Neural progenitor cell (in vitro differentiated cells): ENCODE data around the gene HEMGN. TPM values are rescaled to one million over a fixed set of nuclear protein-coding genes. Genes with fewer than 3 reads are reported as not detected.

Experiments used
- DNase-seq: peaks from one replicate; pipeline ENCODE4 v3.0.0-alpha.2; 2016; ENCODE audit warnings: low spot score
- H2AFZ ChIP-seq: fragments of 200-600 bp; sonication (generic); replicated peaks from 2 replicates; pipeline ENCODE4 v1.6.1; 2016; ENCODE audit warnings: antibody characterized with exemption
- H3F3A ChIP-seq: fragments of 200-600 bp; sonication (generic); 2 replicates; pipeline ENCODE4 v1.6.1; 2016; ENCODE audit warnings: antibody characterized with exemption, low read depth
- H3K27ac ChIP-seq: fragments of 200-600 bp; sonication (generic); 2 replicates; pipeline ENCODE4 v1.5.1; 2016; ENCODE audit warnings: mild to moderate bottlenecking
- H3K27me3 ChIP-seq: fragments of 200-600 bp; sonication (generic); 2 replicates; pipeline ENCODE4 v1.6.1; 2016; ENCODE audit warnings: mild to moderate bottlenecking, moderate library complexity
- H3K36me3 ChIP-seq: fragments of 200-600 bp; sonication (generic); 2 replicates; pipeline ENCODE4 v1.5.1; 2016
- H3K4me1 ChIP-seq: fragments of 200-600 bp; sonication (generic); 2 replicates; pipeline ENCODE4 v1.6.1; 2016; ENCODE audit warnings: mixed run types
- H3K4me2 ChIP-seq: fragments of 200-600 bp; sonication (generic); 2 replicates; pipeline ENCODE4 v1.6.1; 2016
- H3K4me3 ChIP-seq: fragments of 200-600 bp; sonication (generic); 2 replicates; pipeline ENCODE4 v1.5.1; 2016
- H3K79me2 ChIP-seq: fragments of 200-600 bp; sonication (generic); 2 replicates; pipeline ENCODE4 v1.6.1; 2016; ENCODE audit warnings: low read depth
- H3K9ac ChIP-seq: fragments of 200-600 bp; sonication (generic); 2 replicates; pipeline ENCODE4 v1.6.1; 2016
- H3K9me3 ChIP-seq: fragments of 200-600 bp; sonication (generic); 2 replicates; pipeline ENCODE4 v1.5.1; 2016; ENCODE audit warnings: low read depth
- H4K20me1 ChIP-seq: fragments of 200-600 bp; sonication (generic); 2 replicates; pipeline ENCODE4 v1.6.1; 2016; ENCODE audit warnings: low read depth
- H3K27ac Mint-ChIP-seq: 3 replicates; pipeline ENCODE4 v1.8.0; 2021; ENCODE audit warnings: mixed read lengths
- H3K27me3 Mint-ChIP-seq: 2 replicates; pipeline ENCODE4 v1.8.0; 2022; ENCODE audit warnings: low read depth, mild to moderate bottlenecking, inconsistent platforms, moderate library complexity, mixed read lengths; ENCODE audit not compliant: insufficient read depth
- H3K36me3 Mint-ChIP-seq: 3 replicates; pipeline ENCODE4 v1.8.0; 2021; ENCODE audit warnings: mixed read lengths
- H3K4me1 Mint-ChIP-seq: 3 replicates; pipeline ENCODE4 v1.8.0; 2021; ENCODE audit warnings: mixed read lengths
- H3K4me3 Mint-ChIP-seq: 3 replicates; pipeline ENCODE4 v1.8.0; 2021; ENCODE audit warnings: mild to moderate bottlenecking, moderate library complexity, mixed read lengths
- H3K9me3 Mint-ChIP-seq: 3 replicates; pipeline ENCODE4 v1.8.0; 2020; ENCODE audit warnings: mixed read lengths
- CTCF ChIP-seq: fragments of 200-600 bp; sonication (generic); IDR thresholded peaks from 2 replicates; pipeline ENCODE4 v1.5.1; 2017; ENCODE audit warnings: antibody characterized with exemption, mild to moderate bottlenecking
- EZH2 ChIP-seq: fragments of 200-600 bp; sonication (generic); IDR thresholded peaks from 2 replicates; pipeline ENCODE4 v1.6.1; 2017; ENCODE audit warnings: antibody characterized with exemption, mild to moderate bottlenecking, moderate library complexity
- EZH2phosphoT487 ChIP-seq: fragments of 200-600 bp; sonication (generic); IDR thresholded peaks from 2 replicates; pipeline ENCODE4 v1.6.1; 2017; ENCODE audit warnings: antibody characterized with exemption
- total RNA-seq: library from RNA; depleted of rRNA; stranded (reverse); fragments of >200 nt; gene quantifications from 2 replicates; pipeline ENCODE4 v1.2.3, GENCODE V29; 2015; ENCODE audit warnings: low replicate concordance

HEMGN gene
- total RNA-seq, 1 donor from 2014 or later = not detected

DNA sequence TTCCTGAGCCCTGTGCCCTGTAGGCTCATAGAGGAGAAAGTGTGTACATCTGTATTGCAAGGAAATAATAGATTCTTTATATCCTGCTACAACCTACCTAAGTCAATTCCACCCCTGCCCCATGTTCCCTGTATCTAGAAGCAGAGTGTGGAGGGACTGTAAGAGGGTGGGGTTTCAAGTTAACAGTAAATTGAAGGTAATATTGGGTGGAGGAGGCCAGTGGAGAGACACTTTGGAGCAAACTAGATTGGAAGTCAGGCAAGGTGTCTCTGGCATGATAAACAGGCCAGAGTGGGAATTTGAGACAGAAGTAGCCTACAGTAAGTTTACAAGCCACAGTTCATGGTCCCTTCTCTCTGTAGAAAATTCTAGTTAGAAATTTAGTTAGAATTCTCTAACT is 2.3 kb upstream of the HEMGN start:
- Mint-ChIP-seq H3K4me1 (no peaks in the 10 kb centered on the region), H3K9me3 (no peaks in the 10 kb centered on the region), H3K27ac (no peak overlapping the region), H3K36me3 (no peaks in the 10 kb centered on the region), H3K4me3 (no peak overlapping the region), H3K27me3 (peaks cover 21% of the 10 kb centered on the region)
- H3K4me1 ChIP-seq = no peaks in the 10 kb centered on the region
- H3K9me3 ChIP-seq = no peaks in the 10 kb centered on the region
- no peak for DNase-seq
- no peaks in the 10 kb centered on the region for H3F3A ChIP-seq
- H4K20me1 ChIP-seq = no peaks in the 10 kb centered on the region
- H3K27me3 ChIP-seq = peaks cover 100% of the 10 kb centered on the region
- no peak overlapping the region for H2AFZ ChIP-seq
- no peaks in the 10 kb centered on the region for H3K36me3 ChIP-seq
- H3K4me2 ChIP-seq = no peak overlapping the region
- H3K9ac ChIP-seq = no peak overlapping the region
- H3K79me2 ChIP-seq = no peaks in the 10 kb centered on the region
- no peak overlapping the region for H3K4me3 ChIP-seq
- H3K27ac ChIP-seq = no peak overlapping the region
- TF ChIP-seq CTCF (no peak), EZH2 (no peak), EZH2phosphoT487 (no peak)

GRCh38 chr9:97936998-97937397 is 974 bp downstream of the HEMGN start:
- H4K20me1 ChIP-seq = no peaks in the 10 kb centered on the region
- H3K9me3 Mint-ChIP-seq = no peaks in the 10 kb centered on the region
- no peak overlapping the region for H3K9ac ChIP-seq
- H3F3A ChIP-seq = no peaks in the 10 kb centered on the region
- H3K9me3 ChIP-seq = no peaks in the 10 kb centered on the region
- TF ChIP-seq EZH2phosphoT487 (no peak), EZH2 (no peak), CTCF (no peak)
- no peak overlapping the region for H3K4me3 Mint-ChIP-seq
- H3K4me2 ChIP-seq = no peak overlapping the region
- no peaks in the 10 kb centered on the region for H3K36me3 ChIP-seq
- H3K4me3 ChIP-seq = no peak overlapping the region
- no peak for DNase-seq
- no peak overlapping the region for H2AFZ ChIP-seq
- peaks cover 39% of the 10 kb centered on the region for H3K27me3 Mint-ChIP-seq
- H3K36me3 Mint-ChIP-seq = no peaks in the 10 kb centered on the region
- no peaks in the 10 kb centered on the region for H3K4me1 ChIP-seq
- H3K4me1 Mint-ChIP-seq = no peaks in the 10 kb centered on the region
- no peaks in the 10 kb centered on the region for H3K79me2 ChIP-seq
- H3K27ac Mint-ChIP-seq = no peak overlapping the region
- peaks cover 100% of the 10 kb centered on the region for H3K27me3 ChIP-seq
- no peak overlapping the region for H3K27ac ChIP-seq

GRCh38 chr9:97935276-97935675 is 2.7 kb downstream of the HEMGN start:
- Histone ChIP-seq H3K27me3 (peaks cover 100% of the 10 kb centered on the region), H3F3A (no peaks in the 10 kb centered on the region), H3K36me3 (no peaks in the 10 kb centered on the region), H3K4me3 (no peak overlapping the region), H3K4me2 (no peak overlapping the region), H3K27ac (no peak overlapping the region), H3K9me3 (no peaks in the 10 kb centered on the region), H3K9ac (no peak overlapping the region), H2AFZ (no peak overlapping the region), H4K20me1 (no peaks in the 10 kb centered on the region), H3K79me2 (no peaks in the 10 kb centered on the region), H3K4me1 (no peaks in the 10 kb centered on the region)
- H3K36me3 Mint-ChIP-seq = no peaks in the 10 kb centered on the region
- H3K27me3 Mint-ChIP-seq = peaks cover 42% of the 10 kb centered on the region
- no peak overlapping the region for H3K27ac Mint-ChIP-seq
- H3K4me3 Mint-ChIP-seq = no peak overlapping the region
- TF ChIP-seq EZH2 = no peak
- no peak for TF ChIP-seq CTCF
- no peak for TF ChIP-seq EZH2phosphoT487
- no peaks in the 10 kb centered on the region for H3K4me1 Mint-ChIP-seq
- DNase-seq = no peak
- no peaks in the 10 kb centered on the region for H3K9me3 Mint-ChIP-seq
